OCI-LY7 (cell line): ENCODE measurements around the gene NPAS2.

ENCODE experiments used
- CTCF ChIP-seq: fragments of 200-600 bp; sonication (generic); conservative IDR thresholded peaks from 2 replicates; pipeline ENCODE4 v1.5.1; 2014; ENCODE audit warnings: mild to moderate bottlenecking, antibody characterized with exemption, low read length, moderate library complexity, mixed read lengths
- EZH2phosphoT487 ChIP-seq: fragments of 200-600 bp; sonication (generic); IDR thresholded peaks from 2 replicates; pipeline ENCODE4 v1.6.1; 2018; ENCODE audit warnings: low read depth, borderline replicate concordance, mild to moderate bottlenecking, mixed run types, antibody characterized with exemption, low read length, moderate library complexity, mixed read lengths

- no peak for TF ChIP-seq CTCF
- no peak for TF ChIP-seq EZH2phosphoT487
Observed at GRCh38 chr2:100862081-100862480, 42.1 kb downstream of the NPAS2 start.
